ENCODE results near the gene ABCB8. TPM values are rescaled to one million over a fixed set of nuclear protein-coding genes. Genes with fewer than 3 reads are reported as not detected.

ABCB8 gene
- total and polyA plus RNA-seq, 4 donors = 12.4 to 30.2 (median 22.5) TPM

DNA sequence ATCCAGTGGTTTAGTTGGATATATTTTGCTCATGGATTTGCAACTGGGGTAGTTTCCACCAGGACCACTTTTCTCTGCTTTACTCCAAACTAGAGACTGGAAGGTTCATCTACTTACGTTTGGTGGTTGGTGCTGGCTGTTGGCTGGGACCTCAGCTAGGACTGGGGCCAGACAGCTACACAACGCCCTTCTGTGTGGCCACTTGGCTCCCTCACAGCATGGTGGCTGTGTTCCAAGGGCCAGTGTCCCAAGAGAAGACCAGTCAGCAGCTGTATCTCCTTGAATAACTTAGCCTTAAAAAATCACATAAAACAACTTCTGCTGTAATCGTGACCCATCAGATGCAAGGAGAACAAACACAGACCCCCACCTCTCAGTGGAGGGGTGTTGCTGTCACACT lies 45.9 kb upstream of the ABCB8 start:
- WGBS = 34% methylated on average over 3 of the region's 3 CpGs
- peaks cover 0 to 11% (median 4%) of the 10 kb centered on the region in 4 donors for H3K4me1 ChIP-seq (ENCODE audit: control insufficient read depth in 4 of 4, insufficient read depth in 4 of 4, low read length in 3 of 4)
- H3K9ac ChIP-seq (ENCODE audit: low read depth in 1 of 2, low read length in 2 of 2) = no peak overlapping the region
- DNase-seq (ENCODE audit: low spot score) = no peak
- no peaks in the 10 kb centered on the region for H3K9me3 ChIP-seq (ENCODE audit: control insufficient read depth in 4 of 4, low read length in 3 of 4)
- no peaks in the 10 kb centered on the region for H3K36me3 ChIP-seq (ENCODE audit: control insufficient read depth in 4 of 4, insufficient read depth in 3 of 4, low read depth in 1 of 4, low read length in 3 of 4)
- TF ChIP-seq ZBTB33 (IDR thresholded peaks at IDR 0.05) (no peak), FOXA2 (IDR thresholded peaks at IDR 0.05) (no peak), RXRA (IDR thresholded peaks at IDR 0.05) (no peak), SP1 (IDR thresholded peaks at IDR 0.05) (no peak), HNF4A (conservative IDR thresholded peaks at IDR 0.05) (no peak), TAF1 (conservative IDR thresholded peaks at IDR 0.05) (no peak), HNF4G (IDR thresholded peaks at IDR 0.05) (no peak), REST (IDR thresholded peaks at IDR 0.05) (no peak), JUND (IDR thresholded peaks at IDR 0.05) (no peak), YY1 (IDR thresholded peaks at IDR 0.05) (no peak), EGR1 (IDR thresholded peaks at IDR 0.05; ENCODE audit: low read depth in 2 of 2) (no peak), RAD21 (IDR thresholded peaks at IDR 0.05) (no peak), GABPA (IDR thresholded peaks at IDR 0.05 in 1 of 2, conservative IDR thresholded peaks at IDR 0.05 in 1 of 2) (no peak), FOXA1 (IDR thresholded peaks at IDR 0.05) (no peak), NR2F2 (IDR thresholded peaks at IDR 0.05) (no peak)
- TF ChIP-seq, protein P1, sequence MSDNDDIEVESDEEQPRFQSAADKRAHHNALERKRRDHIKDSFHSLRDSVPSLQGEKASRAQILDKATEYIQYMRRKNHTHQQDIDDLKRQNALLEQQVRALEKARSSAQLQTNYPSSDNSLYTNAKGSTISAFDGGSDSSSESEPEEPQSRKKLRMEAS (IDR thresholded peaks at IDR 0.05) = no peak
- H3K27ac ChIP-seq (ENCODE audit: low read depth in 1 of 2, low read length in 2 of 2) = no peak overlapping the region
- no peak overlapping the region for H3K4me3 ChIP-seq (ENCODE audit: low read depth in 1 of 3, low read length in 3 of 3)
- peaks cover 0 to 4% (median 0%) of the 10 kb centered on the region in 4 donors for H3K27me3 ChIP-seq (ENCODE audit: control insufficient read depth in 4 of 4, insufficient read depth in 4 of 4, low read length in 3 of 4)

GRCh38 chr7:150983893-150984368 lies 44.3 kb upstream of the ABCB8 start:
- peaks cover 2 to 7% (median 5%) of the 10 kb centered on the region in 4 donors for H3K4me1 ChIP-seq (ENCODE audit: control insufficient read depth in 4 of 4, insufficient read depth in 4 of 4, low read length in 3 of 4)
- H3K27me3 ChIP-seq (ENCODE audit: control insufficient read depth in 4 of 4, insufficient read depth in 4 of 4, low read length in 3 of 4) = peaks cover 0 to 7% (median 0%) of the 10 kb centered on the region in 4 donors
- 3% methylated on average over 2 of the region's 2 CpGs for WGBS
- no peak for TF ChIP-seq JUND (IDR thresholded peaks at IDR 0.05)
- peak; percentile 100 for TF ChIP-seq REST (IDR thresholded peaks at IDR 0.05)
- no peak for TF ChIP-seq FOXA2 (IDR thresholded peaks at IDR 0.05)
- TF ChIP-seq, protein P2, sequence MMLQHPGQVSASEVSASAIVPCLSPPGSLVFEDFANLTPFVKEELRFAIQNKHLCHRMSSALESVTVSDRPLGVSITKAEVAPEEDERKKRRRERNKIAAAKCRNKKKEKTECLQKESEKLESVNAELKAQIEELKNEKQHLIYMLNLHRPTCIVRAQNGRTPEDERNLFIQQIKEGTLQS (IDR thresholded peaks at IDR 0.05) = no peak
- no peak for TF ChIP-seq GABPA (IDR thresholded peaks at IDR 0.05 in 1 of 2, conservative IDR thresholded peaks at IDR 0.05 in 1 of 2)
- no peak for TF ChIP-seq HNF4A (conservative IDR thresholded peaks at IDR 0.05)
- no peak overlapping the region for H3K27ac ChIP-seq (ENCODE audit: low read depth in 1 of 2, low read length in 2 of 2)
- H3K9ac ChIP-seq (ENCODE audit: low read depth in 1 of 2, low read length in 2 of 2) = no peak overlapping the region
- no peak for DNase-seq (ENCODE audit: low spot score)
- no peaks in the 10 kb centered on the region for H3K36me3 ChIP-seq (ENCODE audit: control insufficient read depth in 4 of 4, insufficient read depth in 3 of 4, low read depth in 1 of 4, low read length in 3 of 4)
- H3K9me3 ChIP-seq (ENCODE audit: control insufficient read depth in 4 of 4, low read length in 3 of 4) = no peaks in the 10 kb centered on the region
- H3K4me3 ChIP-seq (ENCODE audit: low read depth in 1 of 3, low read length in 3 of 3) = no peak overlapping the region

Data from liver (tissue), 9 donors.